ENCODE results near the gene CLEC3B.
"Not testable (repeated sequence)": the region's sequence is repeated elsewhere in the genome, so short reads cannot be mapped to it uniquely, and the experiment has no call there.

CLEC3B gene

GRCh38 chr3:45037720-45038455, 11.8 kb downstream of the CLEC3B start:
- peak; percentile 96 to 97 for DNase-seq

- peak; percentile 64 to 67 for DNase-seq
Measured at GRCh38 chr3:45041666-45042065, 15.6 kb downstream of the CLEC3B start.

- DNase-seq = peak in 1 of 2 donors; percentile 22
Measured at GRCh38 chr3:45042162-45042561, 16.1 kb downstream of the CLEC3B start.

- DNase-seq = peak; percentile 81 to 86
Measured at GRCh38 chr3:45043728-45044299, 17.7 kb downstream of the CLEC3B start.

DNA sequence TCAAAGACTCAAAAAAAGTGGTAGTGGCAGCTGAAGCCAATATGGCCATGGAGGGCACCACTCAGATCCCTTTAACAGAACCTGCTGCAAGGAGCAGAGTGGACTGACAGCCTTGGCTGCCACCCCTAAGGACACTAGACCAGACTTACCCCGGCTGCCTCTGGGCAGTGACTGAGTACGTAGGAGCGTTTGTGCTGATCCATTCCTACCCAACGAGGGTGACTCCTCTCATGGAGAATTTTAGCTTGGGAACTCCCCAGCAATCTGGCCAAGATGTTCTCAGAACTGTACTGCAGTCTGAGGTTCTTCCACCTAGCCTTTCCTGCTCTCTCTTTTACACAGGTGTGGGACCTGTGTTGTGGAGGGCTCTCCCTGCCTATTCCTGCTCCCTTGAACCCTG, 22.1 kb downstream of the CLEC3B start:
- DNase-seq = no peak

GRCh38 chr3:45049807-45050206, 23.7 kb downstream of the CLEC3B start:
- peak in 1 of 2 donors; percentile 52 for DNase-seq

DNA sequence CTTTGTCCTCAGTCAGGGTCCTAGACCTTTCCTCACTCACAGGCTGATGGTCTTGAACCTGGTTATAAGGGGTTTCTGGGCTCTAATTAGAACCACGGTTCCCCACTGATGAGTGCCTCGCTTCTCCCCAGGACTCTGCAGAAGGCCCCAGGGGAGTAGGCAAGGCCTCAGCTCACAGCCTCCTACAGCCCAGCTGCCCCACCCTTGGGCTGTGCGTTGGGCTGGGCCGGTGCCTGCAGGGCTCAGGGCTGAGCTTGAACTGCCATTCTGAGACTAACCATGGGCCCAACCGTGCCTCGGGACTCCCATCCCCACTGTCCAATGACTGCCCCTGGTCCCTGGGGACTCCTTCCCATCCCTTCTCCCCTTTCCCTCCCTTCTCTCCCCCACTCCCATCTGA, 25.6 kb downstream of the CLEC3B start:
- DNase-seq = no peak

DNA sequence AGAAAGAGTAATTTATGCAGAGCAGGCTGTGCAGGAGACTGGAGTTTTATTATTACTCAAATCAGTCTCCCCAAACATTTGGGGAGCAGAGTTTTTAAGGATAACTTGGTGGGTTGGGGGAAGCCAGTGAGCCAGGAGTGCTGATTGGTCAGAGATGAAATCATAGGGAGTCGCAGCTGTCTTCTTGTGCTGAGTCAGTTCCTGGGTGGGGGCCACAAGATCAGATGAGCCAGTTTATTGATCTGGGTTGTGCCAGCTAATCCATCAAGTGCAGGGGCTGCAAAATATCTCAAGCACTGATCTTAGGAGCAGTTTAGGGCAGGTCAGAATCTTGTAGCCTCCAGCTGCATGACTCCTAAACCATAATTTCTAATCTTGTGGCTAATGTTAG, 27.7 kb downstream of the CLEC3B start:
- not testable (repeated sequence) for DNase-seq

GRCh38 chr3:45054196-45054857, 28.2 kb downstream of the CLEC3B start:
- peak; percentile 33 to 64 for DNase-seq

DNA sequence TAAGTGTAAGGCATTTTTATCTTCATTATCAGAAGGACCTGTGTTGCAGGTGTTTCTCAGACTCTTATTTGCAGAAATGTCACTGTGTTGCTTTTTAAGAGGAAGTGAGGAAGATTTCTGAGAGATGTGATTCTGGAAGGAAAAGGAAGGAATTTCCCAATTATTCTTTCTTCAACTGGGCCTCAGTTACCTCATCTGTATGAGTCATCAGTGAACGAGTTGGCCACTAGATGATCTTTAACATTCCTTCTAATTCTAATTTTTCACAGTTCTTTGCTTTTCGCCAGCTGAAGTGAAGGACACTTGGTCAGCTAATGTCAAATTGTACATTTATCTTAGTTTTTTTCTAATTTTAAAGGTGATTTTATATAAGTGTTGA, 28.9 kb downstream of the CLEC3B start:
- DNase-seq = peak; percentile 78 to 93

DNA sequence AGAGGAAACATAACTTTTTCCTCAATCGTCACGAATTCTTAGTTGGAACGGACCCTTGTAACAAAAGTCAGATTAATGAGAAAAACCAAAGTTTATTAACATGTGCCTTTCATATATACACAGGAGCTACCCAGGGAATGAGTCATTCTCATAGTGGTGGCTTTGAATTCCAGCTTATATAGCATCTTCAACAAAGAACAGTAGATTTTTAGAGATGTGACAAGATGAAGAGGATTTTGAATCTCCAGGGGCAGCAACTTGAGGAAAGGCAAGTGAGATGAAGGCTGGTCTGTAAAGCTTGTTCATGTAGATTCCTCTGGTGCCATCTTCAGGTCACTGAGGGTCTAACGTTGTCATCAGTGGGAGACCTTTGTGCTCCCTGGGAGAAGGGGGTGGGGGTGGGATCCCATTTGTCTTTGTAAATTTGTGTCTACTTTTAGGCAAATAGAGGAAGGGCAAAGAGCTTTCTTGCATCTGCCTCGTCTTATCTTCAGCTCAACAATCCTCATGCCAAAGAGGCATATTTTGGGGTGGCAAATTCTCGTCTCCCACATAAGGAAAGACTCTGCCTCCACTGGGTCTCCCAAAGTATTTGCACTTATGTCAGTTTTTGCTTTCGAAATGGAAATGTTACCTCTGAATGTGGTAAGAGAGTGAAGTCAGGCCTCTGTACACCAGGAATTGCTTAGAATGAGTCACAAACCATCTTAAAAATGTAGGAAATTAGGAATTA, 29.5 kb downstream of the CLEC3B start:
- DNase-seq = peak; percentile 65 to 68

DNA sequence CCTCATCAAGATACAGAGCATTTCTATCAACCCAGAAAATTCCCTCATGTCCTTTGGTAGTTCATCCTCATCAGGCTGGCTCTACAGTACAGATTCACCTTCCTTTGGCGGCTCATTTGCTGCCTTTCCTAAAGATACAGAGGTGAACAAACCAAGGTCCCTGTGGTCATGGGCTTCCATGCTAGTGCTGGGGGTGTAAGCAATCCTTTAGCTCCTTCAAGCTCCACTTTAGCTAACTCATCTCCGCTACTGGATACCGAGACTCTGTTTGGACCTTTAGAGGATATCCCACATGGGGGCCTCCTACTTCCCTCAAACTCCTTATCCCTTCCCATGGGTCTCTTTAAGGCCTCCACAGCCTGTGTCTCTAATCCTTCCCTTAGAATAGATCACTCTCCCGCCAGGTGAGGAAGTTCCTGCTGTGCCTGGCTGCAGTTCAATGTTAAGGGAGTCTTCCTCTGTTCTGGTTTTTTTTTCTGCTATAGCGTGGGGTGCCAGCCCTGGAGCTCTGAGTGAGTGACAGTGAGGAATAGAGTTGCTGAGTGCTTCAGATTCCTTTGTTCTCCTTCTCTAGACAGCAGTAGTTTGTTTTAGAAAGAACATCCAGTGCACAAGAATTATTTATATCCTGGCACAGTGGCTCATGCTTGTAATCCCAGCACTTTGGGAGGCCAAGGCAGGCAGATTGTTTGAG, 30.7 kb downstream of the CLEC3B start:
- peak in 1 of 2 donors; percentile 41 for DNase-seq

- no peak for DNase-seq
Measured at GRCh38 chr3:45057557-45057956, 31.5 kb downstream of the CLEC3B start.

DNA sequence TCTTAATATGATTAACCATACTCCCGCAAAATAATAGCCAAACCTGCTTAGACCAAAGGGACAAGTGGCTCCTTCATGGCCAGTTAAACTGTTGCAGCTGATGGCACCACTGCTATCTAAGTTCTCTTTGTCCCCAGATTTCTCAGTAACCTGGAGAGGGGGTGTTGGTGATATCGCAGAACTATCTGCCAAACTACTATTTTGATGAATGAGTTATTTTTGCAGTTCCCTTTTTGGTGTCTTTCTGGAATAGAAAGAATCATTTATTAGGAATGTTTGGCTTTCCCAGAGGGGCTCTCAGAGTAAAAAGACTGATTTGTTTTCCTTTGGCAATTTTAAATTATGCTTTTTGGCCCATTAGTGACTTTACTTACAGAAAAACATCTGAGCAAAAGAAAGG, 33.0 kb downstream of the CLEC3B start:
- no peak for DNase-seq

GRCh38 chr3:45060165-45060892, 34.2 kb downstream of the CLEC3B start:
- no peak for DNase-seq

- DNase-seq = no peak
Measured at GRCh38 chr3:45062697-45063070, 36.6 kb downstream of the CLEC3B start.

GRCh38 chr3:45064512-45065372, 38.6 kb downstream of the CLEC3B start:
- peak; percentile 96 to 99 for DNase-seq

DNA sequence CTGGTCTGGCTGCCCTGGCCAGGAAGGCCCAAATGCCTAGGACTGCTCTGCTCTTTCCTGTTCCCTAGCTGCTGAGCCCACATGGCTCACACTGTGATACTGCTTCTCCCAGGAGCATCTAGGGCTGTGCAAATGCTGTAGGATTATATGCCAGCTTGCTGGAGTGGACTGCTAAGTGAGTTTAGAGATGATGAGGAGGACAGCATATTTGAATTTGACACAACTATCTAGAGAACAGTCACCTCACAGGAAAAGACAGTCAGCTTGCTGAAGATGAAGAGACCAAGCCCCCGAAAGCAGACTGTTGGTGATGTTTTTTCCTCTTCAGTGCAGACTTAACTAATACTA, 39.2 kb downstream of the CLEC3B start:
- DNase-seq = no peak

- DNase-seq = no peak
Measured at GRCh38 chr3:45066109-45066801, 40.2 kb downstream of the CLEC3B start.

- no peak for DNase-seq
Measured at GRCh38 chr3:45067486-45067885, 41.4 kb downstream of the CLEC3B start.

Data from inflammatory macrophage (primary cell).